ENCODE measurements around the gene MTMR1.

The MTMR1 gene

GRCh38 chrX:150806827-150807226 is 113.6 kb downstream of the MTMR1 start:
- Histone ChIP-seq H3K27ac (no peak overlapping the region), H3K9ac (ENCODE audit: insufficient read length) (no peak overlapping the region), H3K9me3 (ENCODE audit: low read depth, low read length) (no peaks in the 10 kb centered on the region), H3K4me3 (no peak overlapping the region), H3K36me3 (ENCODE audit: insufficient read depth, low read length) (no peaks in the 10 kb centered on the region)
- DNase-seq (ENCODE audit: low read depth, low spot score), result no peak
- TF ChIP-seq EZH2 (IDR thresholded peaks at IDR 0.05) (no peak), POLR2AphosphoS5 (IDR thresholded peaks at IDR 0.05; ENCODE audit: borderline replicate concordance, low read depth, low read length) (no peak), FOXP2 (optimal IDR thresholded peaks at IDR 0.05; ENCODE audit: control extremely low read depth, extremely low read length, insufficient read depth) (no peak)

DNA sequence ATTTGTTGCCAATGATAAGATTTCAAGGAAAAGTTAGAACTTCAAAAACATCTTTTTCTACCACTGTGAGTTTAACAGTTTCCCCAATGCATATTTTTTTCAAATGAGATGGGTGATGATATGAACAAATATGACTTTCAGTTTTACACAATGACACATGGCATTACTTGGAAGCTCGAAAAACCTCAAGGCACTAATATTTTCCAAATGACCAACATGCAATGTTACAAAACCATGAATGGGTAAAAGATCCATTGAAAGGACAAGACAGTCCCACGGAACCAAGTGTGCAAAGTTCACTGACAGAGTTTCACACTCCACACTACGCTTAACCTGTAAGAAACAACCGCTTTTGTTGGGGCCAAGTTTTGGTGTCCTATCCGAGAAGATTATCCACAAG is 120.7 kb downstream of the MTMR1 start:
- no peaks in the 10 kb centered on the region for H3K36me3 ChIP-seq (ENCODE audit: insufficient read depth, low read length)
- no peak overlapping the region for H3K9ac ChIP-seq (ENCODE audit: insufficient read length)
- DNase-seq (ENCODE audit: low read depth, low spot score), result no peak
- no peaks in the 10 kb centered on the region for H3K9me3 ChIP-seq (ENCODE audit: low read depth, low read length)
- TF ChIP-seq POLR2AphosphoS5 (IDR thresholded peaks at IDR 0.05; ENCODE audit: borderline replicate concordance, low read depth, low read length) (no peak), FOXP2 (optimal IDR thresholded peaks at IDR 0.05; ENCODE audit: control extremely low read depth, extremely low read length, insufficient read depth) (no peak), EZH2 (IDR thresholded peaks at IDR 0.05) (no peak)
- H3K4me3 ChIP-seq, result no peak overlapping the region
- H3K27ac ChIP-seq, result no peak overlapping the region
